SK-N-MC (cell line): ENCODE measurements around the gene STAG1.

Experiments used
- EZH2 ChIP-seq: fragments of 200-600 bp; sonication (generic); IDR thresholded peaks from one replicate; pipeline ENCODE4 v1.6.1; 2017; ENCODE audit warnings: antibody characterized with exemption
- FOXP2 ChIP-seq: optimal IDR thresholded peaks from 2 replicates; pipeline ENCODE3; 2011; ENCODE audit warnings: mild to moderate bottlenecking, moderate library complexity; ENCODE audit not compliant: insufficient read depth; ENCODE audit errors: extremely low read length, control extremely low read depth
- POLR2AphosphoS5 ChIP-seq: IDR thresholded peaks from 2 replicates; pipeline ENCODE4 v1.6.1; 2012; ENCODE audit warnings: mild to moderate bottlenecking, low read depth, low read length, borderline replicate concordance

DNA sequence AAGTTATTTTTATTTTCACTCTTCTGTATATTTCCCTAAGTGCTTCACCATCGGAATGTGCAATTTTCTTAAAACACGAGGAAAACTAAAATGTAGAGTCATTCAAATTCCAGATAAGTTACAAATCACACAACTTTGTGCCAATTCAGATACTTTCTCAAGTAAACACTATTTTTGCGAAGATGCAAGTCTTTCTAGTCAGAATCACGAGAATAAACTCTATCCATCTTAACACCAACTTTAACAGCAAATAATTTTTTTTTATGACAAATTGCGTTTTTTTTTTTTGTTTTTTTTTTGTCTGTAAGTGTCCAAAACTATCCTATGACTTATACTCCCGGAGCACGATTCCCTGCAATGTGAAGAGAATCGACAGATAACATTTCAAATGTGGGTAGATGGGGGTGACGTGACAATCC, 1.3 kb downstream of the STAG1 start:
- TF ChIP-seq POLR2AphosphoS5, result no peak
- no peak for TF ChIP-seq EZH2
- no peak for TF ChIP-seq FOXP2
